Measurements from ENCODE around the gene PID1. TPM values are rescaled to one million over a fixed set of nuclear protein-coding genes. Genes with fewer than 3 reads are reported as not detected.

The PID1 gene
- total RNA-seq, 1 donor from 2014 or later: 10.7 TPM

DNA sequence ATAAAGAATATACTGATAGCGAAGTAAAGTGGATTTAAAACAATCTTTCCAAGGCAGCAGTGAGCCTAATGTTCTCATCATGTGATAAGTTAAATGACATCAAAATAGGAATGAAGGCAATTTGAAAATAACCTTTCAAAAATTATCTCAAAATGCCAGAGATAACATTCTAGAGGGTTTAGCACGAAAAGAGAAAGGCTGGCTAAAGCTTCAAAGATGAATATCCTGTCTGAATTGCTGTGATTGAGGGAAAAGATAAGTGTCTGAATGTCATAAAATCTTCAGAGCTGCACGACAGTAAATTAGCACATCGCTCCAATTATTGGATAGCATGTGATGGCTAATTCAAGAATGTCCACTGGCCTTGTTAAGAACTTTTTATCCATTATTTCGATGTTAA lies 159.3 kb downstream of the PID1 start:
- no peaks in the 10 kb centered on the region for H4K20me1 ChIP-seq (ENCODE audit: insufficient read depth, low read length)
- no peaks in the 10 kb centered on the region for H3K27me3 Mint-ChIP-seq (ENCODE audit: low read depth, unreplicated experiment)
- H3K27ac ChIP-seq (ENCODE audit: low read depth, low read length): no peak overlapping the region
- DNase-seq (ENCODE audit: low read depth) (no peak), FAIRE-seq (no peak)
- TF ChIP-seq EZH2 (IDR thresholded peaks at IDR 0.05; ENCODE audit: insufficient read depth, low read length): no peak
- TF ChIP-seq, protein P1, sequence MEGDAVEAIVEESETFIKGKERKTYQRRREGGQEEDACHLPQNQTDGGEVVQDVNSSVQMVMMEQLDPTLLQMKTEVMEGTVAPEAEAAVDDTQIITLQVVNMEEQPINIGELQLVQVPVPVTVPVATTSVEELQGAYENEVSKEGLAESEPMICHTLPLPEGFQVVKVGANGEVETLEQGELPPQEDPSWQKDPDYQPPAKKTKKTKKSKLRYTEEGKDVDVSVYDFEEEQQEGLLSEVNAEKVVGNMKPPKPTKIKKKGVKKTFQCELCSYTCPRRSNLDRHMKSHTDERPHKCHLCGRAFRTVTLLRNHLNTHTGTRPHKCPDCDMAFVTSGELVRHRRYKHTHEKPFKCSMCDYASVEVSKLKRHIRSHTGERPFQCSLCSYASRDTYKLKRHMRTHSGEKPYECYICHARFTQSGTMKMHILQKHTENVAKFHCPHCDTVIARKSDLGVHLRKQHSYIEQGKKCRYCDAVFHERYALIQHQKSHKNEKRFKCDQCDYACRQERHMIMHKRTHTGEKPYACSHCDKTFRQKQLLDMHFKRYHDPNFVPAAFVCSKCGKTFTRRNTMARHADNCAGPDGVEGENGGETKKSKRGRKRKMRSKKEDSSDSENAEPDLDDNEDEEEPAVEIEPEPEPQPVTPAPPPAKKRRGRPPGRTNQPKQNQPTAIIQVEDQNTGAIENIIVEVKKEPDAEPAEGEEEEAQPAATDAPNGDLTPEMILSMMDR (IDR thresholded peaks at IDR 0.05; ENCODE audit: insufficient read depth, low read depth, low read length): no peak
- no peaks in the 10 kb centered on the region for H3K36me3 Mint-ChIP-seq (ENCODE audit: low read depth, unreplicated experiment)
- no peak overlapping the region for H3K4me2 ChIP-seq (ENCODE audit: low read length)
- no peak overlapping the region for H3K4me3 Mint-ChIP-seq (ENCODE audit: unreplicated experiment)
- H3K27ac Mint-ChIP-seq (ENCODE audit: unreplicated experiment): no peak overlapping the region
- no peaks in the 10 kb centered on the region for H3K9me3 ChIP-seq (ENCODE audit: insufficient read depth, low read depth, low read length)
- H3K9ac ChIP-seq (ENCODE audit: low read length): no peak overlapping the region
- H3K79me2 ChIP-seq (ENCODE audit: insufficient read depth, low read length): no peaks in the 10 kb centered on the region
- no peaks in the 10 kb centered on the region for H3K4me1 Mint-ChIP-seq (ENCODE audit: low read depth, unreplicated experiment)
- no peaks in the 10 kb centered on the region for H3K36me3 ChIP-seq (ENCODE audit: insufficient read depth, low read length)
- H3K4me3 ChIP-seq (ENCODE audit: insufficient read depth, low read depth, low read length): no peak overlapping the region
- H3K4me1 ChIP-seq (ENCODE audit: insufficient read depth, low read length): no peaks in the 10 kb centered on the region
- H3K9me3 Mint-ChIP-seq (ENCODE audit: unreplicated experiment): no peaks in the 10 kb centered on the region
- H3K27me3 ChIP-seq (ENCODE audit: insufficient read depth, low read length): no peaks in the 10 kb centered on the region
- H2AFZ ChIP-seq (ENCODE audit: low read depth, low read length): no peak overlapping the region

DNA sequence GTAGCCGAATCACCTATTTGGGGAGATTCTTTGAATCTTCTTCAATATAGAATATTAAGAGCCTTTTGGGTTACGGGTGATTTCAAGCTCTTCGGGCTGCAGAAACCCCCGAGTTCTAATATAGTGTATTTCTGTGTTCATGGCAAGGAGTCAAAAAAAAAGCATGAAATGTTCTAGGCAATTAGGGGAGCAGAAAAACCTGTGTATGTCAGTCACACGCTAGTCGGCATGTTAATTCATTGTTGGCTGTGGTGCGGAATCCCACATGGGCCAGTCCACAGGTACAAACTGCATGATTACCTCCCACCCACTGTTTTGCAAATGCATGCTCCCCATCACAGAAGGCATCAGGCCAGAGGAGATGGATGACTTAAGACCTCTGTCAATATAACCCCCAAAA lies 161.9 kb downstream of the PID1 start:
- Mint-ChIP-seq H3K9me3 (ENCODE audit: unreplicated experiment) (peaks cover 3% of the 10 kb centered on the region), H3K36me3 (ENCODE audit: low read depth, unreplicated experiment) (no peaks in the 10 kb centered on the region), H3K4me3 (ENCODE audit: unreplicated experiment) (no peak overlapping the region), H3K4me1 (ENCODE audit: low read depth, unreplicated experiment) (no peaks in the 10 kb centered on the region), H3K27me3 (ENCODE audit: low read depth, unreplicated experiment) (no peaks in the 10 kb centered on the region), H3K27ac (ENCODE audit: unreplicated experiment) (no peak overlapping the region)
- H4K20me1 ChIP-seq (ENCODE audit: insufficient read depth, low read length): no peaks in the 10 kb centered on the region
- no peak overlapping the region for H3K27ac ChIP-seq (ENCODE audit: low read depth, low read length)
- no peaks in the 10 kb centered on the region for H3K9me3 ChIP-seq (ENCODE audit: insufficient read depth, low read depth, low read length)
- no peak for DNase-seq (ENCODE audit: low read depth)
- no peaks in the 10 kb centered on the region for H3K27me3 ChIP-seq (ENCODE audit: insufficient read depth, low read length)
- no peaks in the 10 kb centered on the region for H3K79me2 ChIP-seq (ENCODE audit: insufficient read depth, low read length)
- H3K36me3 ChIP-seq (ENCODE audit: insufficient read depth, low read length): no peaks in the 10 kb centered on the region
- no peak overlapping the region for H3K4me3 ChIP-seq (ENCODE audit: insufficient read depth, low read depth, low read length)
- no peak overlapping the region for H2AFZ ChIP-seq (ENCODE audit: low read depth, low read length)
- H3K4me1 ChIP-seq (ENCODE audit: insufficient read depth, low read length): no peaks in the 10 kb centered on the region
- H3K4me2 ChIP-seq (ENCODE audit: low read length): no peak overlapping the region
- TF ChIP-seq EZH2 (IDR thresholded peaks at IDR 0.05; ENCODE audit: insufficient read depth, low read length): no peak
- TF ChIP-seq, protein P1 (IDR thresholded peaks at IDR 0.05; ENCODE audit: insufficient read depth, low read depth, low read length): no peak
- no peak overlapping the region for H3K9ac ChIP-seq (ENCODE audit: low read length)
- no peak for FAIRE-seq

DNA sequence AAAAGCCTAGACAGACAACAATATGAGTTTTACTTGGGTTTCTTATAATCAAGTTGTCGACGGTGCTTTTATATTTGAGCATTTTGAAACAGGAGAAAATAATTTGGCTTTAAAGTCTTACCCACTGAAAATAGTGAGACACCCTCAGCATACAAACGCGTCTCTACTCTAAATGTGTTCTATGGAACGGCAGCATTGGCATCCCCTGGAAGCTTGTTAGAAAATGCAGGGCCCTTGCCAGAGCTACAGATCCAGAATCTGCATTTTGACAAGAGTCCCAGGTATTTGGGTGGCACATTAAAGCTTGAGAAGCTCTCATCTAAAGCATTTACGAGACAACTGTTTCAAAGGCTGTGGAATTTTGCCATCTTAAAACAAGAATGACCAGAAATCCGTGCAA lies 163.5 kb downstream of the PID1 start:
- no peaks in the 10 kb centered on the region for H4K20me1 ChIP-seq (ENCODE audit: insufficient read depth, low read length)
- no peak overlapping the region for H2AFZ ChIP-seq (ENCODE audit: low read depth, low read length)
- Mint-ChIP-seq H3K27ac (ENCODE audit: unreplicated experiment) (no peak overlapping the region), H3K27me3 (ENCODE audit: low read depth, unreplicated experiment) (no peaks in the 10 kb centered on the region), H3K4me1 (ENCODE audit: low read depth, unreplicated experiment) (no peaks in the 10 kb centered on the region), H3K4me3 (ENCODE audit: unreplicated experiment) (no peak overlapping the region), H3K36me3 (ENCODE audit: low read depth, unreplicated experiment) (peaks cover 2% of the 10 kb centered on the region), H3K9me3 (ENCODE audit: unreplicated experiment) (peaks cover 3% of the 10 kb centered on the region)
- TF ChIP-seq EZH2 (IDR thresholded peaks at IDR 0.05; ENCODE audit: insufficient read depth, low read length): no peak
- TF ChIP-seq, protein P1 (IDR thresholded peaks at IDR 0.05; ENCODE audit: insufficient read depth, low read depth, low read length): no peak
- H3K79me2 ChIP-seq (ENCODE audit: insufficient read depth, low read length): no peaks in the 10 kb centered on the region
- H3K4me2 ChIP-seq (ENCODE audit: low read length): no peak overlapping the region
- no peak overlapping the region for H3K27ac ChIP-seq (ENCODE audit: low read depth, low read length)
- no peak overlapping the region for H3K4me3 ChIP-seq (ENCODE audit: insufficient read depth, low read depth, low read length)
- H3K4me1 ChIP-seq (ENCODE audit: insufficient read depth, low read length): no peaks in the 10 kb centered on the region
- no peaks in the 10 kb centered on the region for H3K9me3 ChIP-seq (ENCODE audit: insufficient read depth, low read depth, low read length)
- no peak for DNase-seq (ENCODE audit: low read depth)
- no peak for FAIRE-seq
- no peaks in the 10 kb centered on the region for H3K36me3 ChIP-seq (ENCODE audit: insufficient read depth, low read length)
- H3K9ac ChIP-seq (ENCODE audit: low read length): no peak overlapping the region
- H3K27me3 ChIP-seq (ENCODE audit: insufficient read depth, low read length): no peaks in the 10 kb centered on the region
